H1 (cell line): ENCODE results near the gene HAO2. TPM values are rescaled to one million over a fixed set of nuclear protein-coding genes. Genes with fewer than 3 reads are reported as not detected.

Source experiments
- CTCF ChIA-PET: fragments of 300-600 bp; sonication (Branson Sonifier 250); formaldehyde crosslinking; loops from one replicate; lab custom pipeline; 2021; ENCODE audit not compliant: partially characterized antibody; lab: Charles Lee
- POLR2A ChIA-PET: fragments of 300-600 bp; sonication (Branson Sonifier 250); formaldehyde crosslinking; loops from one replicate; lab custom pipeline; 2021; ENCODE audit warnings: inconsistent platforms; ENCODE audit not compliant: partially characterized antibody; lab: Charles Lee
- DNase-seq, 2 experiments: peaks; one replicate each; pipeline versions ENCODE4 v3.0.0 to v3.0.0-alpha.2; 2010 to 2022; ENCODE audit warnings: low spot score in 2 of 2, low read depth in 1 of 2, mixed read lengths in 1 of 2
- FAIRE-seq: peaks from 2 replicates; lab custom pipeline; 2011; peaks lifted over from hg19 to GRCh38; lab: Jason Lieb, UNC
- H2AFZ ChIP-seq: 2 replicates; pipeline ENCODE4 v1.8.1; 2012; ENCODE audit warnings: low read length, inconsistent platforms
- H2AK5ac ChIP-seq: 2 replicates; pipeline ENCODE4 v1.6.1; 2013; ENCODE audit warnings: low read depth, low read length
- H2BK120ac ChIP-seq: replicated peaks from 2 replicates; pipeline ENCODE3; 2013; ENCODE audit warnings: low read depth, low read length, inconsistent platforms
- H2BK12ac ChIP-seq: 2 replicates; pipeline ENCODE4 v1.6.1; 2013; ENCODE audit warnings: low read depth, low read length
- H2BK15ac ChIP-seq: 2 replicates; pipeline ENCODE4 v1.6.1; 2013; ENCODE audit warnings: low read length
- H2BK20ac ChIP-seq: 2 replicates; pipeline ENCODE4 v1.6.1; 2013; ENCODE audit warnings: low read length
- H2BK5ac ChIP-seq: 2 replicates; pipeline ENCODE4 v1.6.1; 2013; ENCODE audit warnings: low read depth, low read length
- H3K14ac ChIP-seq: 2 replicates; pipeline ENCODE4 v1.6.1; 2013; ENCODE audit warnings: inconsistent platforms; ENCODE audit not compliant: insufficient read length
- H3K18ac ChIP-seq: 2 replicates; pipeline ENCODE4 v1.6.1; 2013; ENCODE audit warnings: low read length; ENCODE audit errors: extremely low read depth
- H3K23ac ChIP-seq: 2 replicates; pipeline ENCODE4 v1.6.1; 2013; ENCODE audit warnings: inconsistent platforms; ENCODE audit not compliant: insufficient read length
- H3K23me2 ChIP-seq: 2 replicates; pipeline ENCODE4 v1.6.1; 2013; ENCODE audit warnings: low read depth, low read length
- H3K27ac ChIP-seq: 2 replicates; pipeline ENCODE4 v1.6.1; 2011; ENCODE audit warnings: low read depth, low read length, inconsistent platforms
- H3K27me3 ChIP-seq, 4 experiments: replicated peaks in 1 of 4; 1 replicate in 1 of 4; 2 replicates in 3 of 4; pipeline versions ENCODE4 v1.6.1 to v1.8.1; 2011 to 2013; ENCODE audit warnings: low read length in 3 of 4, mild to moderate bottlenecking in 3 of 4, inconsistent platforms in 2 of 4, mixed read lengths in 2 of 4, moderate library complexity in 1 of 4; ENCODE audit not compliant: control insufficient read depth in 3 of 4, insufficient read depth in 3 of 4; ENCODE audit errors: extremely low read depth in 1 of 4
- H3K36me3 ChIP-seq, 4 experiments: 2 replicates each; pipeline versions ENCODE4 v1.6.1 to v1.8.1; 2011 to 2013; ENCODE audit warnings: mild to moderate bottlenecking in 4 of 4, low read length in 3 of 4, moderate library complexity in 2 of 4, control low read depth in 1 of 4, inconsistent platforms in 1 of 4; ENCODE audit not compliant: insufficient read depth in 4 of 4, control insufficient read depth in 2 of 4
- H3K4ac ChIP-seq: replicated peaks from 2 replicates; pipeline ENCODE3; 2013; ENCODE audit warnings: low read length, low read depth, mixed read lengths, inconsistent platforms; ENCODE audit not compliant: insufficient read length
- H3K4me1 ChIP-seq, 4 experiments: replicated peaks in 1 of 4; 1 replicate in 1 of 4; 2 replicates in 3 of 4; pipeline versions ENCODE4 v1.6.1 to v1.8.1; 2011 to 2013; ENCODE audit warnings: low read length in 3 of 4, inconsistent platforms in 2 of 4, mixed read lengths in 1 of 4; ENCODE audit not compliant: insufficient read depth in 4 of 4, control insufficient read depth in 3 of 4
- H3K4me2 ChIP-seq, 2 experiments: 2 replicates each; pipeline versions ENCODE4 v1.6.1 to v1.8.1; 2011 to 2013; ENCODE audit warnings: low read depth in 2 of 2, low read length in 2 of 2, control low read depth in 1 of 2, inconsistent platforms in 1 of 2, mild to moderate bottlenecking in 1 of 2; ENCODE audit not compliant: insufficient read depth in 1 of 2
- H3K4me3 ChIP-seq, 4 experiments: fragments of 200-600, 300-600 bp in 1 of 4; sonication (generic), shearing (Covaris generic), sonication (Bioruptor Twin) in 1 of 4; 2 replicates each; pipeline versions ENCODE4 v1.5.1 to v1.8.1; 2011 to 2016; ENCODE audit warnings: low read length in 4 of 4, low read depth in 3 of 4, control low read depth in 2 of 4, inconsistent platforms in 2 of 4, mild to moderate bottlenecking in 2 of 4, mixed read lengths in 1 of 4, moderate library complexity in 1 of 4; ENCODE audit not compliant: insufficient read depth in 2 of 4; ENCODE audit errors: extremely low read depth in 1 of 4
- H3K56ac ChIP-seq: replicated peaks from 2 replicates; pipeline ENCODE3; 2013; ENCODE audit warnings: low read depth, mild to moderate bottlenecking, mixed read lengths, low read length, inconsistent platforms; ENCODE audit not compliant: insufficient read length
- H3K79me1 ChIP-seq: 2 replicates; pipeline ENCODE4 v1.6.1; 2013; ENCODE audit warnings: low read depth, low read length, control low read depth
- H3K79me2 ChIP-seq, 2 experiments: 2 replicates each; pipeline versions ENCODE4 v1.6.1 to v1.8.1; 2012 to 2013; ENCODE audit warnings: low read length in 2 of 2, mild to moderate bottlenecking in 2 of 2, inconsistent platforms in 1 of 2; ENCODE audit not compliant: insufficient read depth in 2 of 2, control insufficient read depth in 1 of 2
- H3K9ac ChIP-seq, 4 experiments: replicated peaks in 1 of 4; 1 replicate in 1 of 4; 2 replicates in 3 of 4; pipeline versions ENCODE4 v1.6.1 to v1.8.1; 2011 to 2013; ENCODE audit warnings: low read depth in 3 of 4, low read length in 3 of 4, control low read depth in 2 of 4, mild to moderate bottlenecking in 2 of 4, moderate library complexity in 2 of 4, inconsistent platforms in 1 of 4; ENCODE audit errors: extremely low read depth in 1 of 4
- H3K9me3 ChIP-seq, 2 experiments: 2 replicates each; pipeline versions ENCODE4 v1.6.1 to v1.8.1; 2012 to 2013; ENCODE audit warnings: mild to moderate bottlenecking in 2 of 2, moderate library complexity in 2 of 2, control low read depth in 1 of 2, inconsistent platforms in 1 of 2, low read depth in 1 of 2, low read length in 1 of 2, mixed read lengths in 1 of 2; ENCODE audit not compliant: insufficient read depth in 2 of 2
- H4K20me1 ChIP-seq, 2 experiments: replicated peaks in 1 of 2; 2 replicates each; pipeline versions ENCODE3 to v1.8.1; 2011 to 2013; ENCODE audit warnings: inconsistent platforms in 2 of 2, low read length in 2 of 2, mild to moderate bottlenecking in 1 of 2; ENCODE audit not compliant: insufficient read depth in 2 of 2, control insufficient read depth in 1 of 2
- H4K5ac ChIP-seq: 2 replicates; pipeline ENCODE4 v1.6.1; 2013; ENCODE audit warnings: low read length, low read depth, mixed read lengths, inconsistent platforms; ENCODE audit not compliant: insufficient read length
- H4K8ac ChIP-seq: 2 replicates; pipeline ENCODE4 v1.8.0; 2013; ENCODE audit warnings: mild to moderate bottlenecking, moderate library complexity, low read length, inconsistent platforms; ENCODE audit not compliant: insufficient read depth; ENCODE audit errors: extremely low read depth
- H4K91ac ChIP-seq: replicated peaks from 2 replicates; pipeline ENCODE3; 2013; ENCODE audit warnings: low read length, mixed read lengths, inconsistent platforms; ENCODE audit not compliant: insufficient read length
- PHF8 ChIP-seq: fragments of 200-600 bp; sonication (generic); conservative IDR thresholded peaks from 2 replicates; pipeline ENCODE4 v1.7.1; 2012; ENCODE audit warnings: low read depth, mild to moderate bottlenecking, inconsistent platforms, low read length, moderate library complexity
- polyA plus RNA-seq, 7 experiments: library from polyadenylated mRNA; depleted of rRNA in 3 of 7; stranded (reverse) in 5 of 7; unstranded in 2 of 7; fragments of >200 nt in 5 of 7; fragments of 200-250 nt in 2 of 7; gene quantifications; 1 replicate in 5 of 7; 2 replicates in 1 of 7; 4 replicates in 1 of 7; pipeline versions ENCODE4 v1.2.1 to v1.2.3, GENCODE V29; 2011 to 2013; ENCODE audit warnings: missing spikeins in 2 of 7, mixed read lengths in 2 of 7
- total RNA-seq: library from RNA; stranded (reverse); fragmentation: NEBNext Ultra II Directional; extraction: Animal tissue kit (Norgen Biotek cat#: 25700); gene quantifications from 2 replicates; pipeline ENCODE4 v1.2.1, GENCODE V29; 2021

Gene HAO2
- total and polyA plus RNA-seq, 2 of the 8 experiments (the other 6 are each of a cell fraction or from before 2014, with no cell fraction given): not detected

DNA sequence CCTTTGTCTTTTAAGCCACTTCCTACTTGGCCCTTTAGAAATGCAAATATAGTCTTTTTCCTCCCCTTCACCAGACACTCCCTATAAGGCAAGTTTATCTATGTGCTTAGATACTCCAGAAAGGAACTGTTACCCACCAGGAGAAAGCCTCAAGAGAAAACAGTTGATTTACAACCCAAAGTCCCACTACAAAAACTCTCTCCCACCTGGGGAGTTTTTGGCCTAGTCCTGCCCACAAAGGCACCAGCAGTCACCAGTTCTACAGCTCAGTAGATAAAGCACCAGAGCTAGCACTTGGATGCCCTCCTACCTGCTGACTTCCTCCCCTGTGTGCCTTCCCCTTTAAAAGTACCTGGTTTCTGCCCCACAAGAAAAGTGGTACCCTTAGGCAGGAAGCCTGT is 27.7 kb upstream of the HAO2 start:
- ChIA-PET CTCF (interaction anchor here (1.1 to 2.9 kb wide), 2 partner anchors 12 to 24 kb away, joined by 3 to 8 read pairs; no protein-coding TSS in a partner anchor), POLR2A (interaction anchor here (1.2 to 1.6 kb wide), 2 partner anchors 8 to 14 kb away, joined by 4 to 8 read pairs; no protein-coding TSS in a partner anchor)
- H3K9ac ChIP-seq: no peak overlapping the region
- H3K4me1 ChIP-seq: peaks cover 0 to 16% (median 7%) of the 10 kb centered on the region in 4 experiments; a peak in 5 of 7 replicates
- H2BK20ac ChIP-seq: no peak overlapping the region
- peak overlapping the region; percentile 3; the same call in 1 of the 2 replicates for H2BK5ac ChIP-seq
- no peak overlapping the region for H2BK120ac ChIP-seq
- H3K36me3 ChIP-seq: peaks cover 0 to 4% (median 0%) of the 10 kb centered on the region in 4 experiments; a peak in 1 of 8 replicates
- no peak overlapping the region for H3K4ac ChIP-seq
- no peaks in the 10 kb centered on the region for H3K79me2 ChIP-seq
- no peak overlapping the region for H4K5ac ChIP-seq
- no peak overlapping the region for H4K8ac ChIP-seq
- H3K4me3 ChIP-seq: no peak overlapping the region; a peak in 1 of 8 replicates
- H3K23ac ChIP-seq: no peak overlapping the region
- no peak overlapping the region for H3K14ac ChIP-seq
- H2AFZ ChIP-seq: no peak overlapping the region
- no peak overlapping the region for H2BK15ac ChIP-seq
- no peak overlapping the region for H2BK12ac ChIP-seq
- H3K4me2 ChIP-seq: peak overlapping the region; percentile 32 to 51; a peak in 2 of 4 replicates
- FAIRE-seq: no peak
- H3K27ac ChIP-seq: no peak overlapping the region
- no peak overlapping the region for H3K56ac ChIP-seq
- no peak overlapping the region for H3K18ac ChIP-seq
- DNase-seq: peak in 1 of 2 experiments; percentile 54
- no peaks in the 10 kb centered on the region for H4K20me1 ChIP-seq
- no peaks in the 10 kb centered on the region for H3K23me2 ChIP-seq
- peaks cover 4 to 7% of the 10 kb centered on the region in 2 experiments; a peak in 1 of 4 replicates for H3K9me3 ChIP-seq
- no peak overlapping the region for H2AK5ac ChIP-seq
- H3K79me1 ChIP-seq: no peaks in the 10 kb centered on the region
- no peaks in the 10 kb centered on the region; a peak in 2 of 7 replicates for H3K27me3 ChIP-seq
- no peak overlapping the region for H4K91ac ChIP-seq
- TF ChIP-seq PHF8: no peak
